GM21825 (cell line): ENCODE results near the gene RUBCNL.
A peak's percentile ranks its signal among the peaks of the same experiment; 100 is the strongest.
"Not testable (repeated sequence)": the region's sequence is repeated elsewhere in the genome, so short reads cannot be mapped to it uniquely, and the experiment has no call there.

Experiments used
- ATAC-seq: cut with Tn5 transposase; IDR thresholded peaks from one replicate; pipeline ENCODE4 v1.9.1; 2021; ENCODE audit warnings: mild to moderate bottlenecking, moderate library complexity; ENCODE audit not compliant: unreplicated experiment

The RUBCNL gene

DNA sequence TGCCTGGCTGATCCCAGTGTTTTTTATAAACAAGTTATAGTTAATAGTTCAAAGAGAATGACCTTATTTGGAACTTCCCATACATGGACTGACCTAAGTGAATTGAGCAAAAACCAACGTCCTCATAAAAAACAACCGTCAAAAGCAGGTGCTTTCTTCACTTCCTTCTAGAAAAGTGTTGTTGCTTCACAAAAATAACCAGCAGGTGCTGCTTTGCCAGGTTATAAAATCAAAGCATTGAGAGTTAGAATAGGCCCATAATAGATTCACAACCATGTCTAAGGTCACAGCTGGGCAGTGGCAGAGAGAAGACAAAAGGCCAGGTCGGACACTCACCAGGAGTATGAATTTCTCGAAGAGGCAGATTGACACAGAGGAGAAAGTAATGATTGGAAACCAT is 9.5 kb downstream of the RUBCNL start:
- peak; percentile 24 for ATAC-seq

DNA sequence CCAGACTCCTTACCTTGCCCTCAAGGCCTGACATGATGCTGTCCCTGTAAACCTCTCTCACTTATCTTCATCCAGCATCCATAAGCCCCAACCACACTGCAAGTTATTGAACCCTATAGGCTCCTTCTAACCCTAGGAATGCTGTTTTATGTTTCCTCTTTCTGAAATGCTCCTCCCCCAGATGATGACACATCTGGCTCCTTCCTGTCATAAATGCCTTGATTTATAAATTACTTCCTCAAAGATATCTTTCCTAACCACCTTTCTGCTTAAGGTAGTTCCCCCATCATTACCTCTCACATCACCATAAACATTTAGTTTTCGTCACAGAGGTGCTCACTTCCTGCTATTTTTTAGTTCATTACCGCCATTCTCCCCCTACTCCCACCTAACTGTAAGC is 12.3 kb downstream of the RUBCNL start:
- no peak for ATAC-seq

DNA sequence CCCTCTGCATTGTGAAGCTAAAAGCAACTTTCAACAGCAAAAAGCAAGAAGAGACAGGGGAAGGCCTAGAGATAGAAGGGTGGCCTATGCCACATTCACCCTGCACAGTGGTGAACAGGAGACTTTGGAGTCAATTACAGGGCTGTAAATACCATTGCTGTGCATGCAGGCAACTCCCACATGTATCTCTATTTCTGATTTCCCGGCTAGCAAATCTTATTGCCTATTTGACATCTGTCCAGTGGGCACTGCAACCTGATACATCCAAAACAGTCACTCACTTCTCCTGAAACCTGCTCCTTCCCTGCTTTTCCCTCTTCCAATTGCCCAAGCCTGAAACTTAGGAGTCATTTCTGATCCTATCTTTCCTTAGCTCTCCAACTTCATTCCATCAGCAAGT is 13.4 kb downstream of the RUBCNL start:
- ATAC-seq, result no peak

DNA sequence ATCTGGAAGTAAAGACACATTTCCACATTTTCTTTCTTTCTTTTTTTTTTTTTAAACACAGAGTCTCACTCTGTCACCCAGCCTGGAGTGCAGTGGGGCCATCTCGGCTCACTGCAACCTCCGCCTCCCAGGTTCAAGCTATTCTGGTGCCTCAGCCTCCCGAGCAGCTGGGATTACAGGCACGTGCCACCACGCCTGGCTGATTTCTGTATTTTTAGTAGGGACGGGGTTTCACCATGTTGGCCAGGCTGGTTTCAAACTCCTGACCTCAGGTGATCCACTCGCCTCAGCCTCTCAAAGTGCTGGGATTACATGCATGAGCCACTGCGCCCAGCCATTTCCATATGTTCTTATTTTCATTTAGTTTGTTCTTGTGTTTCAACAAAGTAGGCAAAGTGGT is 14.1 kb downstream of the RUBCNL start:
- ATAC-seq, result not testable (repeated sequence)

DNA sequence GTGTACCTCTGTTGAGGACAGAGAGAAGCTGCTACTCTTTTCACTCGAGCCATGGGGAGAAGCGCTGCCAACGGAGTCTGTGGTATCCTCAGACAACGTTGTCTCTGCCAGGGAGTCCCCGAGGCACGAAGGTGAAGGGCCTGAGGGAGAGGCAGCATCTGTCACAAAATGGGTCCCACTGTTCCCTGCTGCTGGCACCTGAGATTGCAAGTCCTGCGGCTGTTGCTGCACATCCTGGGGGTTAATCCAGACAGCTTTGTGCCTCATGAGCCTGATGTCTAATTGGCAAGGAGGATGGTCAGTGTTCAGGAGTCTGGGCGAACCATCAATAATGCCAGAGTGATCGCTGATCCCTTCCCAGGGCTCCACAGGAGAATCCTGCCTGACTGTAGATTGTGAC is 15.0 kb downstream of the RUBCNL start:
- ATAC-seq, result no peak

DNA sequence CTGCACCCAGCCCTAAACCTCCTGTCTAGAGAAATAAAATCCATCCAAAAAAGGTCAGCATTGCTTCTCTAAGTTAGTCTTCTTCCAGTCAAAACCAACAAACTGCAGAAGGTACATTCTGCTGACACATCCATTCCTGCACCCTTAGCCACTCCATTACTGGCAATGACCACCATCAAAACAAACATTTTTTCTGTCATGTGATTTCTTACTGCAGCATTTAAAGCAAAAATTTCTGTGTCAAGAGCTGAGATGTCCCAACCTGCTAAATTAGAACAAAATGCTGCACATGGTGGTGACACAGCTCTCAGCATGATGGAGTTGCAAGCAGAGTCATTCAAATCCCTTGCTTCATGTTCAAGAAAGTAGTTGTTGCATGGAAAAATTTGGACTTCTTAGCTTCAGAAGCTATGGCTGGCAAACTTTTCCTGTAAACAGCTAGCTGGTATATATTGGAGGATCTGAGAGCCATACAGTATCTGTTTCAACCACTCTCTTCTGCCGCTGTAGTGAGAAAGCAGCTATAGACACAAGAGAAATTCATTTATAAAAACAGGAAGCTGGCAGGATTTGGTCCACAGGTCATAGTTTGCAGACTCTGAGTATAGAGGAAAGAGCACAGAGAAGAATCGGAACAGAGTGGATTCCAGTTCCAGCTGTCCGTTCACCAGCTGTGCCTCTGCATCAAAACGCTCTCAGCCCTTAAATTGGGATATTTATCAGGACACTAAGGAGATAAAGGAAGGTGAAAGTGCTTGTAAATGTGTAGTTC is 17.4 kb downstream of the RUBCNL start:
- ATAC-seq, result peak; percentile 66

DNA sequence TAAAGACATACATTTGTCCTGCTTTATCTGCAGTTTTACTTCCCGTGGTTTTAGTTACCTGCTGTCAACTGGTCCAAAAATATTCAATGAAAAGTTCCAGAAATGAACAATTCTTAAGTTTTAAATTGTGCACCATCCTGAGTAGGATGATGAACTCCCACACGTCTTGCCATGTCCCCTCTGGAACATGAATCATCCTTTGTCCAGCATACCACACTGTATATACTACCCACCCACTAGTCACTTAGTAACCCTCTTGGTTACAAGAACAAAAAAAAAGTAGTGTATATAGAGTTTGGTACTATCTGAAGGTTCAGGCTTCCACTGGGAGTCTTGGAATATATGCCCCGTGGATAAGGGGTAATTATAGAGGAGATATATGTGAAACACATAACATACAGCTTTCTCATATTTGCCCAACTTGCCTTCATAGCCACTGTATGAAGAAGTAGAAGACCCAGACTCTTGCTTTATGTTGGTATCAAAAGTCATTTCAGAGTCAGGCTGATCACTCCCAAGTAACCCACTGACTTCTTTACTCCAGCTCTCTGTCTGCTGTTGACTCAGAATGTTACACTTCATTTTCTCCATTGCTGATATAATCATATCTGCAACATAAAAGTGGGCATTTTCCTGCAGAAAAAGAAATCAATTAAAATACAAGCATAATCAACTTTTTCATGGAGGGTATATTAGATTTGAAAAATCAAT is 19.3 kb downstream of the RUBCNL start:
- ATAC-seq, result no peak

DNA sequence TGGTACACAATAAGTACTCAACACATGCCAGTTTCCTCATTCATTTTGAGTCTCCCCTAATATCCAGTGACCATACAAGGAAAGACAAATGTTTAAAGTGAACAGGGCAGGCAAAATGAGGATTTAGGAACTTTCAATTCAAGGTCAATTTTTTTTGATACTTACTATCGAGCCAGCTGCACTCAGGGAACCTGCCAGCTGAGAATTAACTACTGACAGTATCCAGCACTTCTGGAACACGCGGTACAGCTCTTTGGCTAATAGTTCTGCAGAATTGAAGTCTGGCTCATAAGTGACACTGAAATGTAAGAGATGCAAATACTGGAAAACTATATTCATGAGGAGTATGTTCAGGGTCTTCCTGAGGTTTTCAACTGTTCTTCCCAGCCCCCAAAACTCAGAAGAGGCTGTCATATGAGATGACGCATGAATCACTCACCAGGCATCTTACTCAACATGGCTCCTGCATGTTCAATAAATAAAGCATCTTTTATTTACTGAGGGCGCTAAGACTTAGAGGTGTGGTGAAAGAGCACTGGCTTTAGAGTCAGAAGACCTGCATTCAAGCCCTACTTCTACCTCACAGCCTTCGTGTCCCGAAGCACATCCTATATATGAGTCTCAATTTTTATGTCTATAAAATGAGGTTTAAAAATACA is 25.6 kb downstream of the RUBCNL start:
- ATAC-seq, result no peak

DNA sequence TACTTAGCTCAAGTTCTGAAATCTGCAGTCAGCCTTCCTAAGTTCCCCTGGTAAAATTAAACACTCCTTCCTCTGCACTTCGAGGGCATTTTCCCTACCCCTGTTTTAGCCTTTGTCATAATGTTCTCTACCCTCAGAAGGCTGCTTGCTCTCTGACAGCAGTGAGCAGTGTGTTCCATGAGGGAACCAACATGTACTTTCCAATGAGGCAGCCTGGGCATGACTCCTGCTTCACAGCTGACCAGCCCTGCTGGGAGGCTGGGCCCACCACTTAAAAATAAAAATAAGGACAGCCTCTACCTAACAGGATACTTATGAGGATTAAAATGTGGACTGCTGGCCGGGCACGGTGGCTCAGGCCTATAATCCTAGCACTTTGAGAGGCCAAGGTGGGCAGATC is 26.4 kb downstream of the RUBCNL start:
- no peak for ATAC-seq

DNA sequence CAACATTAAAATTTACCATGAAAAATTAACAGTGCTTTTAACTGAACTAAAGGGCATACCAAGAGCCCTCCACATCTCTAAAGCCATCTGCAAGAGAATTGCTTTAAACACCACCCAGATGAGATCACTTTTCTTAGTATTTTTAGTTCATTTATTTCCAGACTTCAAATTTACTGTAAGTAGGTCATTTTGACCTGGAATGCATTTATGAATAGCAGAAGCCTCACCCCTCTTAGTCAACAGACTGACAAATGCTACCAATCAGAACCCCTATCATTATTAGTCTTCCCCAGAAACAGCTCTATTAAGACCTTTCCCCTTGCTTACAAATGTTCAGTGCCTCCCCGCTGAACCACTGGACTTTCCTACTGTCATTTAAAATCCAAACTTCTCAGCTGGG is 27.3 kb downstream of the RUBCNL start:
- ATAC-seq, result no peak

DNA sequence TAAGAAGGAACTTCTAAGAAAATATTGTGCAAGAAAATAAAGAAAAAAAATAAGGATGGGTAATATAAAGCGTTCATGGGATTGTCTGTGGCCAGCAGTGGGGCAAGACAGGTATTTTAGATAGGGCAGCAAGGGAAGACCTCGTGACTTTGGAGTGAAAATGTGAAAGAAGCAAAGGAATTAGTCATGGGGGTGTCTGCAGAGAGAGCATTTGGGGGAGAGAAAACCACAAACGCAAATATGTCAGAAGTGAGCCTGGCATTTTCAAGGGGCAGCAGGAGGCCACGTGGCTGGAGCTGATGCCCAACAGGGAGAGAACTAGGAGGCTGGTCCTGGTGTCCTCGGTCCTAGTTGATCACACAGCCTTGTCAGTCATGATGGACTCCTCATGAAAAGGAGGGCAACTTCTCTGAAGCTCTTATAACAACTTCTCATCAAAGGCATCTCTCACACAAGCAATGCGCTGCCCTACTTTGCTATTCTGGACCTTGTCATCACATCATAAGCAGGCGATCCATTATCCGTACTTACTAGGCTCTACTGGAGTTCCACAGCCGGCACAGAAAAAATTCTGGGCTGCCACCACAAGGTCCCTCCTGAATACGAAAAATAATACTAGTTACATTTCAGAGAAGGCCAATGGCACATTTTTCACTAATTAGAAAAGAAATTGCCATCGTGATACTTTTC is 31.0 kb downstream of the RUBCNL start:
- ATAC-seq, result no peak

DNA sequence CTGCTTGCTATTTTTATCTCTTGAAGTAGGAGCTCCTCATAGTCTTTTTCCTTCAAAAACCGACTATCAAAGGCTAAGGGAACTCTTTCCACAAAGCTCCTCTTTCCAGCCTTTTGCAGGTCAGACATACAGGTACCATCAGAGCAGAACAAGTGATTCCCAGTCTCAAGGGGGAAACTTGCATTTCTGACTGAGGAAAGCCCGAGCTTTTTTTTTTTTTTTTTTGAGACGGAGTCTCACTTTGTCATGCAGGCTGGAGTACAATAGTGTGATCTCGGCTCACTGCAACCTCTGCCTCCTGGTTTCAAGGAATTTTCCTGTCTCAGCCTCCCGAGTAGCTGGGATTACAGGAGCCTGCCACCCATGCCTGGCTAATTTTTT is 32.0 kb downstream of the RUBCNL start:
- ATAC-seq, result no peak

DNA sequence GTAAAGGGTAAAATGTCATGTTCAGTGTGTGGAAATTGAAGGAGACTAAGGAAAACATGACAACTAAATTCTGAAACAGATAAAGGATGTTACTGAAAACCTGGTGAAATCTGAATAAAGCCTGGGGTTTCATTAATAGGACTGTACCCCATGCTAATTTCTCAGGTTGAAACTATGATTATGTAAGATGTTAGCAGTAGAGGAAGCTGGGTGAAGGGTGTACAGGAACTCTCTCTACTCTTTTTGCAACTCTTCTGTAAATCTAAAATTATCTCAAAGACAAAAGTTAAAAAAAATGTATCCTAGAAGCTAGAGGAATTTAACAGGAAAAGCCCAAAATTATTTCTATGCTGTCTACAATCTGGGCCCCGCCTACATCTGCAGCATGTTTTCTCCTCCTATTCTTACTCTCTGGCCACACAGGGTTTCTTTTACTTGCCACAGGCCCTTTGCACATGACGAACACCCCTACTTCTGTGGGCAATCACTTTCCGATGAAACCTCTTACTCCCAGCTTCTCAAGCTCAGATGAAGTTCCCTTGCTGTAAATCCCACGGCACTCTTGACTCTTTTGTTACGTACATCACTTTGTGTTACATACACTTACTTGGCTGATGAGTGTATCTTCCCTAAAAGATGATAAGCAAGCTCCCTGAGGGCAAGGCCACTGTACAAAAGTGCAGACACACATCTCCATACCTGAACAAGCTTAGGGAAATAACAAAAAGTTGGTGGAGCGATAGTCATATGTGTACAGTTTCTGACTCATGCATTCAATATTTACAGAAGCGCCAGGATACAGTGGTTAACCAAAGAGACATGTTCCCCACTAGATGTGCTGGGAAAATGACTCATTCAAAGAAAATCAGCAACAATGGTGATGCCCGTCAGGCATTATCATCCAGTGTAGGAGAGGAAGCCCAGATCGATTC is 32.6 kb downstream of the RUBCNL start:
- ATAC-seq, result no peak

DNA sequence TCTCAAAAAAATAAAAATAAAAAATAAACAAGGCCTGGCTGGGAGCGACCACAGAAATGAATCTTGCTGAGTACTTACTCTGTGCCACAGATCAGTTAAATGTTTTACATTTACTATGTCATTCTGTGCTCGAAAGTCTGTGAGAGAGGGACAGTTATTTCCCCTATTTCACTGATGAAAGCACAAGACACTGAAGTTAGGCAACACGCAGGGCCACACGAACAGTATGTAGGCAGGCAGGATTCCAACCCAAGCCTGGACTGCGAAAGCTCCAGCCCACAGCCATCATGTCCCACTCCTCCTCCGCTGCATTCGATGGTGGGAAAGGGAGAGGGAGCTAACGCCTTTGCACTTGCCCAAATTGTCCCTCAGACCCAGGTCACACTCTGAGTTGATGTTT is 34.2 kb downstream of the RUBCNL start:
- ATAC-seq, result no peak

DNA sequence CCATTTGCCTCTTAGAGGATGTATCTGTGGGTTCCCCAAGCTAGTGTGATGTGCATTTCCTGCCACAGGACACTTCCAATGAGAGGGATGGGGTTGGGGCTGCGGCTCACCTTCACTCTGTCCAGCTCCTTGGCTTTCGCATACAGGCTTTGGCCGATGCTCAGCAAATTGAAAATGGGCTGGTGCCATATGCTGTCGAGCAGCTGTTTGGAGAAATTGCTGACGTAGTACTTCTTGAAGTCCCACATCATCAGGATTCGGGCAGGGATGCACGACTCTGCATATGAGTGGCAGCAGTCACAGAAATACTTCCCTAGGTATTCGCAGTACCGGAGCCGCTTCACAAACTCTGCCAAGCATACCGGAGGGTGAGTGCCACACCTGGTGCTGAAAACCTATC is 37.0 kb downstream of the RUBCNL start:
- ATAC-seq, result no peak

DNA sequence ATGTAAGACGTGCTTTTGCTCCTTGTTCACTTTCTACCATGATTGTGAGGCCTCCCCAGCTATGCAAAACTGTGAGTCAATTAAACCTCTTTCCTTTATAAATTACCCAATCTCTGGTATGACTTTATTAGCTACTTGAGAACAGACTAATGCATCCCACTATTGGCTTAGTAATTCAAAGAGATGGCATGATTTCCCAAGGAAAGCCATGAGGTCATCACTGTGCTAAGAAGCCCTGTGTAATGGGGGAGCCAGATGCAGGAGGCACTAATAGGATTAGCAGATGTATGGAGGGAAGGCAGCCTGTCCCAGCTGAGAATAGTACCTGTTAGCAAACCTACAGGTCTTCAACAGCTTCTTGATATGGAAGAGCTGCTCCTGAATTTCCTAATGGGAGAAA is 38.1 kb downstream of the RUBCNL start:
- no peak for ATAC-seq

DNA sequence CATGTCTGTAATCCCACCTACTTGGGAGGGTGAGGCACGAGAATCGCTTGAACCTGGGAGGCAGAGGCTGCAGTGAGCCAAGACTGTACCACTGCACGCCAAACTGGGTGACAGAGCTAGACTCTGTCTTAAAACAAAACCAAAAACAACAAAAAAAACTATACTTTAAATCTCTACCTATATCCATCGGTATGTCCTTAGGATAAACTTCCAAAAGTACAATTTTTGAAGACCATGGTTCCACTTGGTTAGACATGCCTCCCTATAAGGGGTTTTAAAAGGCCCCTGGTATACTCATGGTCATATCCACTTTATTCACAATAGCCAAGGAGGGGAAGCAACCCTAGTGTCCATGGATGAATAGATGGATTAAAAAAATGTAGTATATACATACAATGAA is 39.8 kb downstream of the RUBCNL start:
- no peak for ATAC-seq

DNA sequence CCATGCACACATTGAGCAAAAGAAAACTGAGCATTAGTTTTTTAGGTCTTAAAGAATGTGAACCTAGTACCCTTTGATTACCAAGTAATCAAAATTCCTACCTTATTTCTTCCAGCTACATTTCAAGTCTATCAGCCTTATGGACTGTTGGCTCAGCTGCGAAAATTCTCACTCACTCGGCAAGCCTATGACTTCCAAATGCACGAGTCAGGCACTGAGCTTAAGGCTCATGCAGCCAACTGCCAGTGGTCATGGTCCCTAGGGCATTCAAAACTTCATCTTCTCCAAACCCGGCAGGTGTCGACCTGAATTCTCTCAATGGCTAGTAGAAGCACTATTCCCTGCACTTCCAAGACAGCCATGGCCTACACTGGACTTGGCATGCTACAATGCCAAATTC is 41.2 kb downstream of the RUBCNL start:
- no peak for ATAC-seq

DNA sequence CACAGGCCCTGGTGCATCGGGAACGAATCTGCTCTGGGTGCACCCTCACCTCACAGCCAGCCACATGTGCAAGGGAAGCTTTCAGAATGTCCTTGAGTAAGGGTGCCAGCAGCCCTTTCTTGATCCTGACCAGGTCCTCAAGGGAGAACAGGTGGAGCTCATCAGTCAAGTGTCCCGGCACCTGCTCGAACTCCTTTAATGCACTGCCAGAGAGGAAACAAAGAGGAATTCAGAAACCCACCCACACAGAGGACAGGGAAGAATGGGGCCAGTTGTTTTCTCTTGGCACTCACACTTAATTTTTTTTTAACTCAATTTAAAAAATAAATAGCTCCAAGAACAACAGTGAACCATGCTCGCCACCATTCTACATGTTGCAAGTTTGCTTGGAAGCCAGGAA is 41.7 kb downstream of the RUBCNL start:
- no peak for ATAC-seq

DNA sequence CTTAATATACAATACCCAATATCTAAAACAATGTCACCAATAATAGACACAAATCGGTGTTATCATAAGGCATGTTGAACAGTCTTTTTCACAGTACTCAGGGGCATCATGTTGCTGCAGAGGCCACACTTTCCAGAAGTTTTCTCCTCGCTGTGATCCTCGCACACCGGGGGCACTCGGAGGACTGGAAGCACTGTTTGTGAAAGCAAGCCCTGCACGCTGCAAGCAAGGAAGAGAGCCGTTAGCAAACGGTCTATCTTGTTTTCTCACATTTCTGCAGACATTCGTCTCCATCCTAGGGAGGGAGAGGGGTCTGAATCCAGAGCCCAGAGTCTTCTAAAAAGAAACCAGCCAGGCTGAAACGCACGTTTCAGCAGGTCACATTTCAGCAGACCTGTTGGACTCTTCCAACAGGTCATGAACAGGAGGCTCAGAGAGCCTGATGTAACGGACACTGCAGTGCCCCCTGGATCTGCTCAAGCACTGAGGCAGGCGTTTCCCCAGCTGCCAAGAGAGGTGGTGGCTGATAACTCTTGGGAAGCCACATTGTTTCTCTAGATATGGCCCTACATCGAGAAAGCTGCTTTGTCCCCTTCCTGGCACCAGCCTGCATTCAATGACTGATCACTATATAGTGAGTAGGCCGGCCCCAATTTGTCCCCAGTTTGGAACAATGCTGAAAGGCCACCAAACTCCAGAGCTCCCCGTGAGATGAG is 43.6 kb downstream of the RUBCNL start:
- no peak for ATAC-seq
